ENCODE data around the gene PI4K2A.

Gene PI4K2A

DNA sequence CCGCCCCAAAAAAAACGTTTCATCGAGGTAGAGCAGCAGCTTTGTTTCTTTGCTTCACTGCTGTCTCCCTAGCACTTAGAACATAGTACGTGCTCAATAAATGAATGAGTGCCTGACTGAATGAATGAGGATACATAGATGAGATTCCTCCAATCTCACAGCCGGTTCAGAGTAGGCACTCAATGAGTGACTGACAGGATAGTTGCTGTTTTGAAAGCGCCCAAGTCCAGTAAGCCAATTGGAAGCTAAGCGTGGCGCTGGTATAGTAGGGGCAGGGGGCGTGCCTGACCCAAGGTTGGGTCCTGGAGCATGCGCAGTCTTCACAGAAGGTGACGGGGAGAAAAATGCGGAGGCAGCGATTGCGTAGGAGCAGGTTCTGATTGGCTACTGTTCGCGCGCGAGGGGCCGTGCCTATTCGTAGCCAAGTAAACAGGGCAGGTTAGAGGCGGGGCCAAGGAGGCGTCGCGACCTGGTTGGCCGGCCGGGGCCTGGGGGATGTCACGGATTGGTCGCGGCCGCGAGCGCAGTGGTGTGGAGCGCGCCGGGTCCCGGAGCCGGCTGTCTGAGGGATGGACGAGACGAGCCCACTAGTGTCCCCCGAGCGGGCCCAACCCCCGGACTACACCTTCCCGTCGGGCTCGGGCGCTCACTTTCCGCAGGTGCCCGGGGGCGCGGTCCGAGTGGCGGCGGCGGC lies at the start of gene PI4K2A:
Gene PI4K2A (plus strand): TSS at position 498 of the 694 bp plus-strand sequence. CDS start 72 bp downstream, at position 570.
- Histone ChIP-seq H3K4me1 (ENCODE audit: control insufficient read depth, insufficient read depth, low read length) (0 out of 2 replicates have a peak, but pooled peaks cover 2% of the 10 kb centered on the region), H3K4me3 (ENCODE audit: low read depth, low read length) (peak within 1 kb of the TSS; percentile 77), H3K9me3 (ENCODE audit: control insufficient read depth, insufficient read depth, low read depth, low read length) (no peaks in the 10 kb centered on the region), H3K27ac (ENCODE audit: extremely low read depth, low read depth, low read length) (peak within 1 kb of the TSS; percentile 70), H3K36me3 (ENCODE audit: control insufficient read depth in 2 of 2, insufficient read depth in 1 of 2, low read length in 2 of 2) (peaks cover 3 to 24% of the 10 kb centered on the region in 2 experiments)
- CTCF ChIA-PET: interaction anchor here (0.9 to 1.0 kb wide), 4 partner anchors 36 to 405 kb away, joined by 3 to 4 read pairs (median 4); no protein-coding TSS in a partner anchor
- POLR2A ChIA-PET: interaction anchor here (0.6 to 3.5 kb wide), 2 partner anchors 47 to 96 kb away, joined by 3 to 20 read pairs; partner anchors contain the start of gene AVPI1
- no peak for TF ChIP-seq ZNF585B (tag by site-specific recombination; IDR thresholded peaks at IDR 0.05)
- peak; percentile 52; the same call in 1 of the 2 replicates for TF ChIP-seq ZNF2 (tag by site-specific recombination; IDR thresholded peaks at IDR 0.05)
- TF ChIP-seq, protein P1, sequence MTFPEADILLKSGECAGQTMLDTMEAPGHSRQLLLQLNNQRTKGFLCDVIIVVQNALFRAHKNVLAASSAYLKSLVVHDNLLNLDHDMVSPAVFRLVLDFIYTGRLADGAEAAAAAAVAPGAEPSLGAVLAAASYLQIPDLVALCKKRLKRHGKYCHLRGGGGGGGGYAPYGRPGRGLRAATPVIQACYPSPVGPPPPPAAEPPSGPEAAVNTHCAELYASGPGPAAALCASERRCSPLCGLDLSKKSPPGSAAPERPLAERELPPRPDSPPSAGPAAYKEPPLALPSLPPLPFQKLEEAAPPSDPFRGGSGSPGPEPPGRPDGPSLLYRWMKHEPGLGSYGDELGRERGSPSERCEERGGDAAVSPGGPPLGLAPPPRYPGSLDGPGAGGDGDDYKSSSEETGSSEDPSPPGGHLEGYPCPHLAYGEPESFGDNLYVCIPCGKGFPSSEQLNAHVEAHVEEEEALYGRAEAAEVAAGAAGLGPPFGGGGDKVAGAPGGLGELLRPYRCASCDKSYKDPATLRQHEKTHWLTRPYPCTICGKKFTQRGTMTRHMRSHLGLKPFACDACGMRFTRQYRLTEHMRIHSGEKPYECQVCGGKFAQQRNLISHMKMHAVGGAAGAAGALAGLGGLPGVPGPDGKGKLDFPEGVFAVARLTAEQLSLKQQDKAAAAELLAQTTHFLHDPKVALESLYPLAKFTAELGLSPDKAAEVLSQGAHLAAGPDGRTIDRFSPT (tag by site-specific recombination; IDR thresholded peaks at IDR 0.05): no peak
- TF ChIP-seq EGR2 (tag by site-specific recombination; IDR thresholded peaks at IDR 0.05; ENCODE audit: low read depth): peak; percentile 78
- TF ChIP-seq, protein P2, sequence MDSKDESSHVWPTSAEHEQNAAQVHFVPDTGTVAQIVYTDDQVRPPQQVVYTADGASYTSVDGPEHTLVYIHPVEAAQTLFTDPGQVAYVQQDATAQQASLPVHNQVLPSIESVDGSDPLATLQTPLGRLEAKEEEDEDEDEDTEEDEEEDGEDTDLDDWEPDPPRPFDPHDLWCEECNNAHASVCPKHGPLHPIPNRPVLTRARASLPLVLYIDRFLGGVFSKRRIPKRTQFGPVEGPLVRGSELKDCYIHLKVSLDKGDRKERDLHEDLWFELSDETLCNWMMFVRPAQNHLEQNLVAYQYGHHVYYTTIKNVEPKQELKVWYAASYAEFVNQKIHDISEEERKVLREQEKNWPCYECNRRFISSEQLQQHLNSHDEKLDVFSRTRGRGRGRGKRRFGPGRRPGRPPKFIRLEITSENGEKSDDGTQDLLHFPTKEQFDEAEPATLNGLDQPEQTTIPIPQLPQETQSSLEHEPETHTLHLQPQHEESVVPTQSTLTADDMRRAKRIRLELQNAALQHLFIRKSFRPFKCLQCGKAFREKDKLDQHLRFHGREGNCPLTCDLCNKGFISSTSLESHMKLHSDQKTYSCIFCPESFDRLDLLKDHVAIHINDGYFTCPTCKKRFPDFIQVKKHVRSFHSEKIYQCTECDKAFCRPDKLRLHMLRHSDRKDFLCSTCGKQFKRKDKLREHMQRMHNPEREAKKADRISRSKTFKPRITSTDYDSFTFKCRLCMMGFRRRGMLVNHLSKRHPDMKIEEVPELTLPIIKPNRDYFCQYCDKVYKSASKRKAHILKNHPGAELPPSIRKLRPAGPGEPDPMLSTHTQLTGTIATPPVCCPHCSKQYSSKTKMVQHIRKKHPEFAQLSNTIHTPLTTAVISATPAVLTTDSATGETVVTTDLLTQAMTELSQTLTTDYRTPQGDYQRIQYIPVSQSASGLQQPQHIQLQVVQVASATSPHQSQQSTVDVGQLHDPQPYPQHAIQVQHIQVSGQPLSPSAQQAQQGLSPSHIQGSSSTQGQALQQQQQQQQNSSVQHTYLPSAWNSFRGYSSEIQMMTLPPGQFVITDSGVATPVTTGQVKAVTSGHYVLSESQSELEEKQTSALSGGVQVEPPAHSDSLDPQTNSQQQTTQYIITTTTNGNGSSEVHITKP (tag by site-specific recombination; IDR thresholded peaks at IDR 0.05): peak; percentile 73
- TF ChIP-seq OSR2 (tag by site-specific recombination; IDR thresholded peaks at IDR 0.05): 0 out of 2 replicates have a peak, but pooled peaks have one; percentile 23
- TF ChIP-seq ZNF621 (tag by site-specific recombination; IDR thresholded peaks at IDR 0.05): peak; percentile 96
- TF ChIP-seq HOXD13 (CRISPR knock-in tag; IDR thresholded peaks at IDR 0.05; ENCODE audit: borderline replicate concordance): no peak
- peak; percentile 64 for TF ChIP-seq ZNF335 (tag by site-specific recombination; conservative IDR thresholded peaks at IDR 0.05)
- TF ChIP-seq, protein P3, sequence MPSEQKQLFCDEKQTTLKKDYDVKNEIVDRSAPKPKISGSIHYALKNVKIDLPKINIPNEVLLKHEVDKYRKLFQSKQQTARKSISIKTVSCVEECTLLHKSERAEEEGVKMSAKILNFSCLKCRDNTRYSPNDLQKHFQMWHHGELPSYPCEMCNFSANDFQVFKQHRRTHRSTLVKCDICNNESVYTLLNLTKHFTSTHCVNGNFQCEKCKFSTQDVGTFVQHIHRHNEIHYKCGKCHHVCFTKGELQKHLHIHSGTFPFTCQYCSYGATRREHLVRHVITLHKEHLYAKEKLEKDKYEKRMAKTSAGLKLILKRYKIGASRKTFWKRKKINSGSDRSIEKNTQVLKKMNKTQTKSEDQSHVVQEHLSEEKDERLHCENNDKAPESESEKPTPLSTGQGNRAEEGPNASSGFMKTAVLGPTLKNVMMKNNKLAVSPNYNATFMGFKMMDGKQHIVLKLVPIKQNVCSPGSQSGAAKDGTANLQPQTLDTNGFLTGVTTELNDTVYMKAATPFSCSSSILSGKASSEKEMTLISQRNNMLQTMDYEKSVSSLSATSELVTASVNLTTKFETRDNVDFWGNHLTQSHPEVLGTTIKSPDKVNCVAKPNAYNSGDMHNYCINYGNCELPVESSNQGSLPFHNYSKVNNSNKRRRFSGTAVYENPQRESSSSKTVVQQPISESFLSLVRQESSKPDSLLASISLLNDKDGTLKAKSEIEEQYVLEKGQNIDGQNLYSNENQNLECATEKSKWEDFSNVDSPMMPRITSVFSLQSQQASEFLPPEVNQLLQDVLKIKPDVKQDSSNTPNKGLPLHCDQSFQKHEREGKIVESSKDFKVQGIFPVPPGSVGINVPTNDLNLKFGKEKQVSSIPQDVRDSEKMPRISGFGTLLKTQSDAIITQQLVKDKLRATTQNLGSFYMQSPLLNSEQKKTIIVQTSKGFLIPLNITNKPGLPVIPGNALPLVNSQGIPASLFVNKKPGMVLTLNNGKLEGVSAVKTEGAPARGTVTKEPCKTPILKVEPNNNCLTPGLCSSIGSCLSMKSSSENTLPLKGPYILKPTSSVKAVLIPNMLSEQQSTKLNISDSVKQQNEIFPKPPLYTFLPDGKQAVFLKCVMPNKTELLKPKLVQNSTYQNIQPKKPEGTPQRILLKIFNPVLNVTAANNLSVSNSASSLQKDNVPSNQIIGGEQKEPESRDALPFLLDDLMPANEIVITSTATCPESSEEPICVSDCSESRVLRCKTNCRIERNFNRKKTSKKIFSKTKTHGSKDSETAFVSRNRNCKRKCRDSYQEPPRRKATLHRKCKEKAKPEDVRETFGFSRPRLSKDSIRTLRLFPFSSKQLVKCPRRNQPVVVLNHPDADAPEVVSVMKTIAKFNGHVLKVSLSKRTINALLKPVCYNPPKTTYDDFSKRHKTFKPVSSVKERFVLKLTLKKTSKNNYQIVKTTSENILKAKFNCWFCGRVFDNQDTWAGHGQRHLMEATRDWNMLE (tag by site-specific recombination; conservative IDR thresholded peaks at IDR 0.05; ENCODE audit: low read depth): no peak
- TF ChIP-seq ZBTB8A (tag by site-specific recombination; IDR thresholded peaks at IDR 0.05): 0 out of 2 replicates have a peak, but pooled peaks have one; percentile 18
- TF ChIP-seq, protein P4, sequence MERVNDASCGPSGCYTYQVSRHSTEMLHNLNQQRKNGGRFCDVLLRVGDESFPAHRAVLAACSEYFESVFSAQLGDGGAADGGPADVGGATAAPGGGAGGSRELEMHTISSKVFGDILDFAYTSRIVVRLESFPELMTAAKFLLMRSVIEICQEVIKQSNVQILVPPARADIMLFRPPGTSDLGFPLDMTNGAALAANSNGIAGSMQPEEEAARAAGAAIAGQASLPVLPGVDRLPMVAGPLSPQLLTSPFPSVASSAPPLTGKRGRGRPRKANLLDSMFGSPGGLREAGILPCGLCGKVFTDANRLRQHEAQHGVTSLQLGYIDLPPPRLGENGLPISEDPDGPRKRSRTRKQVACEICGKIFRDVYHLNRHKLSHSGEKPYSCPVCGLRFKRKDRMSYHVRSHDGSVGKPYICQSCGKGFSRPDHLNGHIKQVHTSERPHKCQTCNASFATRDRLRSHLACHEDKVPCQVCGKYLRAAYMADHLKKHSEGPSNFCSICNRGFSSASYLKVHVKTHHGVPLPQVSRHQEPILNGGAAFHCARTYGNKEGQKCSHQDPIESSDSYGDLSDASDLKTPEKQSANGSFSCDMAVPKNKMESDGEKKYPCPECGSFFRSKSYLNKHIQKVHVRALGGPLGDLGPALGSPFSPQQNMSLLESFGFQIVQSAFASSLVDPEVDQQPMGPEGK (tag by site-specific recombination; IDR thresholded peaks at IDR 0.05): 0 out of 2 replicates have a peak, but pooled peaks have one; percentile 37
- peak; percentile 40; the same call in 1 of the 2 replicates for TF ChIP-seq SP7 (tag by site-specific recombination; IDR thresholded peaks at IDR 0.05)
- peak; percentile 73; the same call in 1 of the 2 replicates for TF ChIP-seq KLF10 (tag by site-specific recombination; IDR thresholded peaks at IDR 0.05)
- no peak for TF ChIP-seq ZNF184 (tag by site-specific recombination; IDR thresholded peaks at IDR 0.05)
- TF ChIP-seq ZFHX2 (tag by site-specific recombination; conservative IDR thresholded peaks at IDR 0.05): peak; percentile 87
- TF ChIP-seq ZNF202 (tag by site-specific recombination; IDR thresholded peaks at IDR 0.05; ENCODE audit: borderline replicate concordance): no peak
- TF ChIP-seq, protein P5, sequence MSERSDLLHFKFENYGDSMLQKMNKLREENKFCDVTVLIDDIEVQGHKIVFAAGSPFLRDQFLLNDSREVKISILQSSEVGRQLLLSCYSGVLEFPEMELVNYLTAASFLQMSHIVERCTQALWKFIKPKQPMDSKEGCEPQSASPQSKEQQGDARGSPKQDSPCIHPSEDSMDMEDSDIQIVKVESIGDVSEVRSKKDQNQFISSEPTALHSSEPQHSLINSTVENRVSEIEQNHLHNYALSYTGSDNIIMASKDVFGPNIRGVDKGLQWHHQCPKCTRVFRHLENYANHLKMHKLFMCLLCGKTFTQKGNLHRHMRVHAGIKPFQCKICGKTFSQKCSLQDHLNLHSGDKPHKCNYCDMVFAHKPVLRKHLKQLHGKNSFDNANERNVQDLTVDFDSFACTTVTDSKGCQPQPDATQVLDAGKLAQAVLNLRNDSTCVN (tag by site-specific recombination; optimal IDR thresholded peaks at IDR 0.05): peak; percentile 95
- TF ChIP-seq ZNF514 (tag by site-specific recombination; IDR thresholded peaks at IDR 0.05): no peak
- TF ChIP-seq ZNF660 (tag by site-specific recombination; IDR thresholded peaks at IDR 0.05): 0 out of 2 replicates have a peak, but pooled peaks have one; percentile 10
- peak; percentile 96 for TF ChIP-seq ZNF24 (tag by site-specific recombination; IDR thresholded peaks at IDR 0.05)
- TF ChIP-seq ZNF664 (tag by site-specific recombination; IDR thresholded peaks at IDR 0.05): peak; percentile 100
